GM19035 (cell line): ENCODE measurements around the gene RPL37A.

ENCODE experiments used
- ATAC-seq: cut with Tn5 transposase; IDR thresholded peaks from one replicate; pipeline ENCODE4 v1.9.1; 2021; ENCODE audit not compliant: unreplicated experiment

Gene RPL37A

DNA sequence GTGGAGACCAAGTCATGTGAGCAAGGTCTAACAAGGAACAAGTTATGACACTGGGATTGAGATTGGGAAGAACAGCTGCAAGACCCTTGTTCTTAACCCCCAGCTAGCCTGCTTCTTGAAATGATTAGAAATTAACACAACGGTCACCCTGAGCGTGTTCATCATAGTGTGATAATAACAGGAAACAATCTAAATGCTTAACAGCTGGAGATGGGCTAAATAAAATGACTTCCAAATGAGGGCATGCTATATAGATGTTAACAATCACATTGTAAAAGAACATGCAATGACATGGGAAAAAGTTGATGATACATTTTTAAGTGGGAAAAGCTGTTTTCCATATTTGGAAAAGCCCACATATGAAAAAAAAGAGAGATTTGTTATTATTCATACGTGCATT, 47.6 kb downstream of the RPL37A start:
- ATAC-seq, result no peak

DNA sequence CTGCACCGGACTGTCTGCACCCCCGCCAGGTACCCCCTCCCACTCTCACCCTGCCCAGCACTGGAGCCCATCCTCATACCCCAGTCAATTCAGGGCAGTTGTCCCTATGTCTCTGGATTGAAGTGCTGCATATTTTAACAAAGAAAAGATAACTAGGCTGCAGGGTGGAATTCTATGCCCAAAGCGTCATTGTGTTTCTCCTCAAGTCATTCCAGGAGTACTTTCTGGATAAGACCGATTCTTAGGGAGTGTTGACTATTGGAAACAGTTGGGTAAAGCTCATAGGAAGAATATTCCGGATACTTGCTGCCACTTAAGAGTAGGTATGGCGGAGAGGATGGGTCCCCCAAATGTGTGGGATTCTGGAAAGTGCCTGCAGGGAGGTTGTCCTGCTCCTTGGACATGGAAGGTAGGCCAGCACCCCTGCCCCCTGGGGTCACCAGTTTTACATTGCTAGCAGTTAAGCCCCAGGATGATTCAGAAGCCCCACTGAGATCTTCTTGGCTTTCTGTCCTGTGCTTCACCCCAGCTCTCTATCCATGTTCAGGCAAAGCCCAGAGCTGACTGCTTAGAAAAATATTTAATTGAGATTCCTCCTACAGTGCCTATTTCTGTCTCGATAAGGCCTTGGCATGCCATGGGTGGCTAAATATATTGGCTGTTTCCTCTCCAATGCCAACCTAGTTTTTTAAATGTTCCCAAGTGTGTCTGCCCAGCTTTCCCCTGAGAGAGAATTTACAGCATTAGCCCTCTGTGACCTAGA, 48.2 kb downstream of the RPL37A start:
- ATAC-seq, result no peak

DNA sequence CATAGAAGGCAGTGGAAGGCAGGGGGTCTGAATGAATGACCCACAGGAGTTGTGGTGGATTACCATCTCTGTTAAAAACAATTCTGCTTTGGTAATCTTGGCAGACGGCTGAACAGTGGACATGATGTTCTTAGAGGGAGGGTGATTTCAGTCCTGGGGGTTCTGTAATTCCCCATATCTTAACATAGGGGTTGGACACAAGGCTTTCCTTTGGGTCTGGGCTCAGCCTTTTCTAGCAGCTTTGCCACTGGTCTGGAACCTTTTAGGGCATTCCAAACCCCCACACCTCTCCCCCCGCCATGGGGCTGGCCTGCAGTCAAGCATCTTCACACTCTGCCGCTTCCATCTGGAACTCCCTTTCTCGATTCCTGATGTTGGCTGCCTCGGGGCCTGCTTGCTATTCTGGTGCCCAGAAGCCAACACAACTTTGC, 50.3 kb downstream of the RPL37A start:
- ATAC-seq, result no peak

DNA sequence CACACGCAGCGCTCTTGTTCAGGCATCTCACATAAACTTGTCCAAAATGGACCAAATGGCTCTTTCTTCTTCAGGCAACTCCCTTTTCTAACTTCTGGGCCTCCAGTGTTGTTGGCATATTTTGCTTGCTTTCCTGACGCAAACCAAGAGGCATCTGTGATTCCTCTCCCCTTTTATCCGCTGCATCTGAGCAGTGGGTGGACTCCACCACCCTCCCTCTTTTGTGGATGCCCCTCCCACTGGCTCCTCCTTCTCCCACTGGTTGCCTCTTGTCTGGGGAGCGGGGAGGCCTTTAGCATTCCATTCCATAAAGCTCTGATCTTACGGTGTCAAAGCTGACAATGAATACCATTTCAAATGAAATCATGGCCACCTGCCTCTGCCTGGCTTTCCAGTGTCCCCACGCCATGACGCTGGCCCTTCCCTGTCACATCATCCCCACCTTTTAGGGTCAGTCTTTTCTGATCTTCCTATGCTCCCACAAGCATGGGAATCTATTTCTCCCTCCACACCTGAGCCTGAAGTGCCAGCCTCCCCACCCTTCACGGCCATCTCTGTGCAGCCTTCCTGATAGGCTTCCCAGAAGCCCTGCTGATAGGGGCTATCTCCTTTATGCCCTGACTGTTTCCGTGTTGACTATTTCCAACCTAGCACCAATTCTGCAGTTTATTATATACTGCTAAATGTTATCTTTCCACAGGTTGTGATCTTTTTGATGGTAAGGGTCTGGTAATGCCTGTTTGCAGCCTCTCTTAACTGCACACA, 51.5 kb downstream of the RPL37A start:
- no peak for ATAC-seq

DNA sequence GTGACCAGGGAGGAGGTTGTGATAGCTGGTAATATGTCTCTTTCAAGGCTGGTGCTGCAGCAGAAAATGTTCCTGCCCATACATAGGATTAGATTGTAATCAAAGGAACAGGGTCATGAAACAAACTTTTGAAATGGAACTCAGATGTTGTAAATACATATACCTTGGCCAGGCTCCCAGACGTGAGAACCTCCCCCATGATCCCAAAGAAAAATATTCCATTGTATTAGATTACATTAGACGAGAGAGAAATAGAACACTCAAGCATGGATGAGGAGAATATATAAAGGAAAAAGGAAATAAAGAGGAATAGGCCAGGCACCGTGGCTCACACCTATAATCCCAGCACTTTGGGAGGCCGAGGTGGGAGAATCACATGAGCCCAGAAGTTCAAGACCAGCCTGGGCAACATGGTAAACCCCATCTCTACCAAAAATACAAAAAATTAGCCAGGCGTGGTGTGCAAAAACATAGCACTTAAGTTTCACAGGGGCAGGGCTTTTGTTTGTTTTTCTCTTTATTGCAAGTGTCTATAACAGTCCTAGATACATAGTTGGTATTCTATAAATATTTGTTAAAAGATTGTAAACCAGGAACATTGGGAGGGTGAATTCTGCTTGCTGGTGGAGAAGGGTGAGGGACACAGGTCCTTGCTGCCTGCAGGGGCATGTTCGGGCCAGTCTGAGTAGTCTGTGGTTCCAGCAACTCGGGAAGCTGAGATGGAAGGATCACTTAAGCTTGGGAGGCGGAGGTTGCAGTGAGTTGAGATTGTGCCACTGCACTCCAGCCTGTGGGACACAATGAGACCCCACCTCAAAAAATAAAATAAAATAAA, 52.8 kb downstream of the RPL37A start:
- no peak for ATAC-seq

DNA sequence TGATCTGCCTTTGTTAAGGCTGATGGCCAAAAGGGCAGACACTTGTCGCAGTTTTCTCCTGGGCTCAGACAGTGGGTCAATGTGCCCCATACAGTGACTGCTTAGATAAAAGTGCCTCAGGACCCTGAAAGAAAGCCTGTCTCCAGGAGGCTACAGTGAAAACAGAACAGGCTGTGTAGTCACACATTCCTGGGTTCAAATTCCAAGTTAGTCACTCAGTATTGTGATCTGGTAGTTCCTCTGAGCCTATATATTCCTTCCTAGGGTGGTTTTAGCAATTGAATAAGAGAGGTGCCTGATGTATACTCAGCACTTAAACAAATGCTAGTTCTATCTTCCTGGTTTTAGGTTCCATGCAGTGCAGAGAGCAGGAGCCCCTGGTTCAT, 54.4 kb downstream of the RPL37A start:
- ATAC-seq, result no peak
